C4-2B (cell line): Measurements from ENCODE around the gene RIMS3.

Experiments used
- H3K27ac ChIP-seq: fragments of 450-650 bp; 2 replicates; pipeline ENCODE4 v1.5.1; 2017
- ZFX ChIP-seq: fragments of 450-650 bp; IDR thresholded peaks from 2 replicates; pipeline ENCODE4 v1.6.1; 2017
- TF ChIP-seq, protein P1 (sequence below): fragments of 450-650 bp; conservative IDR thresholded peaks from 2 replicates; pipeline ENCODE4 v1.5.1; 2017; ENCODE audit warnings: mild to moderate bottlenecking

RIMS3 gene

DNA sequence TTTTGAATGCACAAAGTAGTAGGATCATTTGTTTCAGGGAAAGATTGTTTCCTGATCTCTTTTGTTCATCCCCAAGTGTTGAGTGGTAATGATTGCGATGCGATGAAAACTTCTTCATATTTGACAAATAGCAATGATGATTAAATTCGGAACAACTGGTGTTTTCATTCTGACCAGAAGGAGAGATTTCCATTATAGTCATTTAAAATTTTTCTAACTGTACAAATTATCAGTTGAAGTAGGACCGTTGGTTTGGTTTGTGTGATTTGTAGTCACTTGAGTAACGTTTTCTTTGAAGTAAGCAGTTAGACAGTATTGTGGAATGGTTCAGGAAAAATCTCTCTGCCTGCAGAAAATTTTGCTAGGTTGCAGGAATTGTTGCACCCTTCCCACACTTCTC is 32.0 kb upstream of the RIMS3 start:
- TF ChIP-seq, protein P1, sequence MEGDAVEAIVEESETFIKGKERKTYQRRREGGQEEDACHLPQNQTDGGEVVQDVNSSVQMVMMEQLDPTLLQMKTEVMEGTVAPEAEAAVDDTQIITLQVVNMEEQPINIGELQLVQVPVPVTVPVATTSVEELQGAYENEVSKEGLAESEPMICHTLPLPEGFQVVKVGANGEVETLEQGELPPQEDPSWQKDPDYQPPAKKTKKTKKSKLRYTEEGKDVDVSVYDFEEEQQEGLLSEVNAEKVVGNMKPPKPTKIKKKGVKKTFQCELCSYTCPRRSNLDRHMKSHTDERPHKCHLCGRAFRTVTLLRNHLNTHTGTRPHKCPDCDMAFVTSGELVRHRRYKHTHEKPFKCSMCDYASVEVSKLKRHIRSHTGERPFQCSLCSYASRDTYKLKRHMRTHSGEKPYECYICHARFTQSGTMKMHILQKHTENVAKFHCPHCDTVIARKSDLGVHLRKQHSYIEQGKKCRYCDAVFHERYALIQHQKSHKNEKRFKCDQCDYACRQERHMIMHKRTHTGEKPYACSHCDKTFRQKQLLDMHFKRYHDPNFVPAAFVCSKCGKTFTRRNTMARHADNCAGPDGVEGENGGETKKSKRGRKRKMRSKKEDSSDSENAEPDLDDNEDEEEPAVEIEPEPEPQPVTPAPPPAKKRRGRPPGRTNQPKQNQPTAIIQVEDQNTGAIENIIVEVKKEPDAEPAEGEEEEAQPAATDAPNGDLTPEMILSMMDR = no peak
- TF ChIP-seq ZFX = no peak

DNA sequence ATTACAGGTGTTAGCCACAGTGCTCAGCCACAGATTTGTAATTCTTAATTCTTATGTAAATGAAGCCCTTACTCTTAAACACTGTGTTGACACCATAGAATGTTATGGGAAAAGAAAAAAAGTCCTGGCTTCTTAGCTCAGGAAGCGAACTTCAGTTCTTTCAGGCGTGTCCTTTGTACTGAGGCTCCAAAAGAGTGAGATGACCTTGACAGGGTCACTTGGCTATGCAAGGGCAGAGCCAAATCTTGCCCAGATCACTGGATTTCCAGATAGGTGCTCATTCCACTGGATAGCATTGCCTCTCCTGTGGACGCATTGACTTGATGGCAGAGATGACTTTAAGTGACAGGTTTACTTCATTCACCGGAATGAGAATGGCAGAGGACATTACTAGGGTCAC is 30.8 kb upstream of the RIMS3 start:
- no peak for TF ChIP-seq ZFX
- TF ChIP-seq, protein P1 = no peak
- no peak overlapping the region for H3K27ac ChIP-seq

More for the DNA sequence above, 32.0 kb upstream of the RIMS3 start:
- H3K27ac ChIP-seq = no peak overlapping the region

DNA sequence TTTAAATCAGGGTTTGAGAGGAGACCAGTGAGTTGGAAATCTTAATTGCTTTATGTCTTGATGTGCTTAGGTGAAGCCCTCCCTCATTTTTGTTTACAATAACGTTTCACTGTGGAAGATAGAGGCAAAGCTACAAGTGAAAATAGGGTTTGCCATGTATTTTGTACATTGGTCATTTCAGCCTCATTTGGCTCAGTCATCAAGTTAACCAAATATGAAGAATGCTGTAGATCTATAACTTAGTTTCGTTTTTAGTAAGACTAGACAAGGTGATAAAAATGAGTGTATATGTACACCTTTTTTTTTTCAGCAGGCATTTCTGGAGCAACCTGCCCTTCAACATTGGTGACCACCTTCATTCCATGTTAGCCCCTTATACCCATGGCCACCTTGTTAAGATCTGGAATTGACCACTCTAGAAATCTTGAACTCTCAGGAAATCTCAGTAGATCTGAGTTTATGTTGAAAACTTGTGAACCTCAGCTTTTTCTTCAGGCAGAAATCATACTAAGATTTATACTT is 28.9 kb upstream of the RIMS3 start:
- no peak for TF ChIP-seq ZFX
- TF ChIP-seq, protein P1 = no peak
- no peak overlapping the region for H3K27ac ChIP-seq

DNA sequence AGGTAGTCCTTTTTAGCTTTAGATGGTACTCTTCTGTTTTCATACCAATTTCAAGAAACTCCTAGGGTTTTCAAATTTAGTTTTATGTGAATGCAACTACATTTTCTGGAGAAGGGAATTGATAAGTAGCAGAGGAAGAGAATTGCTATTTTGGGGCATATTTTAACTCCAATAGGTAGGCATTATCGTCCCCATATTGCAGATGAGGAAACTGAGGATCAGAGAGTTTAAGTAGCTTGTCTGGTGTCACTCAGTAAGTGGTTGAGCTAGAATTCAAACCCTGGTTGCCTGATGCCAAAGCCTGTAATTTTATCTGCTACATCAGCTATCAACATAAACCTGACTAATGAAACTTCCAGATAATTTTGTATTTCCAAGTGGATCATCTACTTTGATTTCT is 27.9 kb upstream of the RIMS3 start:
- no peak overlapping the region for H3K27ac ChIP-seq

DNA sequence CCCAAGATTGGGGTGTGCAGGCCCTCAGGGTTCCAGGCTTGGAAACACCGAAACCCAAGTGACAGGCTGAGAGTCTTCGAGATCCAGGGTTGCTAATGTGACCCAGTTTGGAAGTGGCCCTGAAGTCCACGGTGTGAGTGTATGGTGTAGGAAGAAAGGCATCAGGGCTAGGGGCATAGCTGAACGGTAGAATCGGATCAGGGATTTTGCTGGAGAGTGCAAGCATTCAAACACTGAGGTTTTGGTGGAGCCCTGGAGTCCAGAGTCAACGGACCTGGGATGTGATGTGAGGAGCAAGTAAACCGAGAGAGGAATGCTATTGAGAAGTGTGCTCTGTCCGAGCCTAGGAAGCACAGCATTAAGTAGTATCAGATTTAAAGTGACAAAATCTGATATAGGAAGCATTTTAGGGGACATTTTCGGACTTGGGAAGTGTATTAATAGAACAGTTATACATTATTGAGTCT is 27.0 kb upstream of the RIMS3 start:
- TF ChIP-seq, protein P1 = no peak
- TF ChIP-seq ZFX = no peak
- H3K27ac ChIP-seq = peak overlapping the region; percentile 95

More for the DNA sequence above, 27.9 kb upstream of the RIMS3 start:
- TF ChIP-seq, protein P1 = no peak
- no peak for TF ChIP-seq ZFX

DNA sequence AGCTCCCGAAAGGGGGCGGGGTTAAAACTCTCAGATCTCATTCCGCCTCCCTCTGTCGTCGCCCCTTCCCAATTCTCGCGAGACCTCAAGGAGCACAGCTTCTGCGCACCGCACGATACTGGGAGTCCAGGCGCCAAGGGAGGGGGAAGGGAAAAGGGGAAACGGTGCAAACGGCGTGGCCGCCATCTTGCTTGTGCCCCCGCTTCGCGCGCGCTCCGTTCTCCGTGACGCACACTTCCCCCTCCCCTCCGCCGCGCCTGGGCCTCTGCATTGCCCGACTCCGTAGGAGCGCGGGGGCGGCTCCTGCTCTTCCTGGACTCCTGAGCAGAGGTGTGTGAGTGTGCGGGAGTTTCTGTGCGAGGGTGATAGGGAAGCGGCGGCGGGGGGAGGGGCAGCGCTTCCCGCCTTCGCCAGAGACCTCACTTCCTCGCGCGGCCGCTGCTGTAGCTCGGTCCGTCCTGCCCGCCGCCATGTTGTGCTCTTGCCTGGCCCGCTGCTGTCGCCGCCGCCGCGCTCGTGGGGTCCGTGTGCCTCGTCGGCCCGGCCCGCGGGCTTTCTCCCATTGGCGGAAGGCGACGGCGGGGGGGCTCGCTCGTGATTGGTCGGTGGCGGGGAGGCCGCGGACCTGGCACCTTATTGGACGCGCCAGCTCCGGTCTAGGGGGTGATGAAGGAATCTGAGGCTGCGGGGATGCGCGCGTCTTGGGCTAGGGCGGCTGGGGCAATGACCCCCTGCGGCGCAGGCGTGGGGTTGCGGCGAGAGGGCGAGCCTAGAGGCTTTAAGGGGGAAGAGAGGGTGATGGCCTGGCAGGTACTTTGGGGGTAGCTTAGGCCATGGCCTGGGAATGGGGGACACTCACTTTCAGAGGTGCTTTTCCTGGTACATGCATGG is 26.3 kb upstream of the RIMS3 start, which contains the start of gene NFYC:
TSS of gene NFYC (plus strand) at position 167 of the 891 bp plus-strand sequence. CDS start 47,140 bp downstream, outside the sequence.
- TF ChIP-seq, protein P1 = no peak
- TF ChIP-seq ZFX = peak; percentile 30; the same call in 1 of the 2 replicates
- peak within 1 kb of the TSS; percentile 95 for H3K27ac ChIP-seq
